Measurements from ENCODE around the gene SFMBT1. TPM values are rescaled to one million over a fixed set of nuclear protein-coding genes. Genes with fewer than 3 reads are reported as not detected.
A peak's percentile ranks its signal among the peaks of the same experiment; 100 is the strongest.

The SFMBT1 gene, protein sequence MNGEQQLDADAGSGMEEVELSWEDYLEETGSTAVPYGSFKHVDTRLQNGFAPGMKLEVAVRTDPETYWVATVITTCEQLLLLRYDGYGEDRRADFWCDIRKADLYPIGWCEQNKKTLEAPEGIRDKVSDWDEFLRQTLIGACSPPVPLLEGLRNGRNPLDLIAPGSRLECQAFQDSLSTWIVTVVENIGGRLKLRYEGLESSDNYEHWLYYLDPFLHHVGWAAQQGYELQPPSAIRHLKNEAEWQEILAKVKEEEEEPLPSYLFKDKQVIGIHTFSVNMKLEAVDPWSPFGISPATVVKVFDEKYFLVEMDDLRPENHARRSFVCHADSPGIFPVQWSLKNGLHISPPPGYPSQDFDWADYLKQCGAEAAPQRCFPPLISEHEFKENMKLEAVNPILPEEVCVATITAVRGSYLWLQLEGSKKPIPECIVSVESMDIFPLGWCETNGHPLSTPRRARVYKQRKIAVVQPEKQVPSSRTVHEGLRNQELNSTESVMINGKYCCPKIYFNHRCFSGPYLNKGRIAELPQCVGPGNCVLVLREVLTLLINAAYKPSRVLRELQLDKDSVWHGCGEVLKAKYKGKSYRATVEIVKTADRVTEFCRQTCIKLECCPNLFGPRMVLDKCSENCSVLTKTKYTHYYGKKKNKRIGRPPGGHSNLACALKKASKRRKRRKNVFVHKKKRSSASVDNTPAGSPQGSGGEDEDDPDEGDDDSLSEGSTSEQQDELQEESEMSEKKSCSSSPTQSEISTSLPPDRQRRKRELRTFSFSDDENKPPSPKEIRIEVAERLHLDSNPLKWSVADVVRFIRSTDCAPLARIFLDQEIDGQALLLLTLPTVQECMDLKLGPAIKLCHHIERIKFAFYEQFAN
- polyA plus RNA-seq (ENCODE audit: insufficient read length in 4 of 4) = 10 to 100 TPM in 2 of 4 donors, 1 to 10 TPM in 2; 9.5 to 10.4 (median 9.9) TPM

DNA sequence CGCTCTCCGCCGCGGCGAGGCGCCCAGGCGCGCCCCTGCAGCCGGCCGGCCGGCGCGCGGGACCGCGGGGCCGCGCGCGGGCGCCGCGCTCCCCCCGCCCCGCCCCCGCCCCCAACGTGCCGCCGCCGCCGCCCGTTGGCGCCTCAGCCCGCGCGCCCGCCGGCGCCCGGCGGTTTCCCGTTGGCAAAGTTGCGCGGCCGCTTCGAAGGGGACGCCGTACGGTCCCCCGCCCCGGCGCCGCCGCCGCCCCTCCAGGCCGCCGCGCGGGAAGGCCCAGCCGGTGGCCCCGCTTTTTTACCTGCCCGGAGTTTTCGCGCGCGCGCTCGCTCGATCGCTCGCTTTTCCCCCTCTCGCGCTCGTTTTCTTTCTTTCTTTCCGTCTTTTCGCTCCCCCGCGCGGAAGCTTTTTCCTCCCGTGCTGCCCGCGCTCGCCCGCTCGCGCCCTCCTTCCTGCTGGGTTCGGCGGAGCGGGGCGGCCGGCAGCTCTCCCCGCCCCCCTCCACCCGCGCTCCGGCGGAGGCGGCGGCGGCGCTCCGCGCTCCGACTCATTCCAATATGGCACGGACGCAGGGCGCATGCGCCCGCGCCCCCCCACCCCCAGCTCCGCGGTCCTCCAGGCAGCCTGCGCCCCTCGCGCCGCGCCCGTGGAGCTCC, at the start of gene SFMBT1:
Gene SFMBT1, minus strand, starts transcription at position 556 of the 653 bp plus-strand sequence. CDS start 76,945 bp downstream, outside the sequence.
- peak in 1 of 4 donors; percentile 54 for DNase-seq (ENCODE audit: low read depth in 4 of 4, low spot score in 2 of 4)

DNA sequence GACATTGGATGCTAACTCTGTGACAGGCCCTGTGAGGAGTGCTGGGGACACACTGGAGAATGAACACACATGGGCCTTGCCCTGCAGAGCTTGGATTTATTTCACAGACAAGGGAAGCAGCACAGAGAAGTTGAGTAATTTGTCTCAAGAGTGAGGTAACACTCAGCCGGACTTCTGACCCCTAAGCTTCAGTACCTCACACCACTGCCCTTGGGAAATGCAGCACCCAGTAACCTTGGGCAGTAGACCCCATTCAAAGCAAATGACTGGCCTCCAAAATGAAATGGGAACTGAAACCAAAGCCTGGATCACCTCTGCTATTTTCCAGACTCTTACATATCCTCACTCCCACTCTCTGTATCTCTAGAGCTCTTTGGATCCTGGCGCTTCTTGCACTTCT, 47.1 kb upstream of the SFMBT1 start:
- no peak for DNase-seq (ENCODE audit: low read depth in 4 of 4, low spot score in 2 of 4)

GRCh38 chr3:53092216-53092615, 46.3 kb upstream of the SFMBT1 start:
- no peak for DNase-seq (ENCODE audit: low read depth in 4 of 4, low spot score in 2 of 4)

DNA sequence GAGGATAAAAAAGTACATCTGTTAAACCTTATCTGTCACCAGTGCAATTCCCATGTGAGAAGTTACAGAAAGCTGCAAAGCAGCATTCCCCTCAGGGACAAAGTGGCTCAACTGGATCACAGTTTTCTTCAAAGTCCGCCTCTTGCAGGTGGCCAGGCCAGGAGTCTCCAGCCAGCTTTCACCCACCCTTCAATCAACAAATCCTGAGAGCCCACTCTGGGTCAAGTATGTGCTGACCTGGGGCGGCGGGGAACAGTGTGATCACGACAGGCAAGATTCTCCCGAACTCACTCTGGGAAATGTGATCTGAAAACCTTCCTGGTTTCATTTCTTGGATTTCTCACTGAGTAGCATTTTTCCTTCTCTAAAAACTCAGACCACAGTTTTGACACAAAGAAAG, 45.1 kb upstream of the SFMBT1 start:
- no peak for DNase-seq (ENCODE audit: low read depth in 4 of 4, low spot score in 2 of 4)

DNA sequence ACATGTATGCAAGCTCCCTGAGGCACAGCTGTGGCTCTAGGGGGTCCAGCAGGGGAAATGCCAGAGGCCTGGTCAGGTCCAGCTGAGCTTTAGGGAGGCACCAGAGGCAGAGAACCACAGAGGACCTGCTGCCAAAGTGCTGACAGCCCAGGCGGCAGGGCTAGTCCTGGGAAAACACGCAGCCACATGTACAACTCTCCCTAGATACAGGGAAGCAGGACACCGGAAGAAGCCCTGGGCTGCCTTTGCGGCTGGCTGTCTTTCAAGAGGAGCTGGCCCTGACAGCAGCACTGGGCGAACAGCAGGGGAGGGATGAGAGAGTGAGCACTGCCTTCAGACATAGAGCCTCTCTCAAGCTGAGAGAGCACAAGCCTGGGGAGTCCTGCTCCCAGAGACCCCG, 43.6 kb upstream of the SFMBT1 start:
- DNase-seq (ENCODE audit: low read depth in 4 of 4, low spot score in 2 of 4) = no peak

DNA sequence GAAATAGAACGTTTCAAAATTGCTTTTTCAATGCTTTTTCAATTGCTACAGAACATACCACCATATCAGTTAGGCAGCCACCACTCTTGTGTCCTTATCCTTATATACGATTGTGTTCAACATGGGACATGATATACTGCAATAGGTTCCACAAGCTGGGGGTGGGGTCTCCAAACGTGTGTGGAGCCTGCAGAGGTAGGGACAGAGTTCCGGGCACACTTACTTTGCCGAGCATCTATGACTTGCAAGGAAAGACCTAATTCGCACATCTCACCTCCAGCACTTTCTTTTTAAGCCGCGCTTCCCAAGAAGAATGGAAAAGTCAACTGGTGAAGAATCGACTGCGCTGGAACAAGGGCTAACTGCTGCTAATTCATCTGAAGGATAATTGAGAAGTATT, 39.6 kb upstream of the SFMBT1 start:
- DNase-seq (ENCODE audit: low read depth in 4 of 4, low spot score in 2 of 4) = no peak

DNA sequence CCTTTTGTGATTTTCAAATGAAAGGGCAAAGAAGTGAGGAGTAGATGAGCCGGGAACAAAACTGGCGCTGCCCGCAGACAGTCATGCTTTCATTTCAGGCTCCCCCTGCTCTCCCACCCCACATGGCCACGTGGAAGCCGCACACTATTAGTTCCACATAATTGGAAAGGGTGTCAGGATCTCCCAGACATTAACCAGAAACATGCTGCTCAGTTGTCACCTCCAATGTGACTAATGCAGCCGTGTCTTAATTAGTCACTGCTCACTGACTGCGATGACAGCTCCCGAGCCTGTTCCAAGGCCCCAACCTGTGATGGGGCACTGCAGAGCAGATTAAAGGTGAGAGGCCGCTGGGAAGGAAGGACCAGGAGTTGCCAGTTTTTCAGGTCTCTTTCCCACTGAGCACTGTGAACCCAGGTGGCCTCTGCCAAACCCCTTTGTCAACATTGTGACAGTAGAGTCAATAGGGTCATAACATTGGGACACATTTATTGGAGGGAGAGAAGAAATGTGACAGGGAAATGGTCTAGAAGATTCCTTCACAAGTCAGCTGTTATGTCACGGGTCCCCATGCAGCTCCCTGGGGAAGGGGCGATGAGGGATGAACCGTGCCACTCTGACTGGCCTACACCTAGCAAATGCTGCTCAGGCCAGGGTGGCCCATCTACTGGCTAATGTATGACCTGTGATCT, 38.6 kb upstream of the SFMBT1 start:
- no peak for DNase-seq (ENCODE audit: low read depth in 4 of 4, low spot score in 2 of 4)

GRCh38 chr3:53083949-53084309, 38.1 kb upstream of the SFMBT1 start:
- no peak for DNase-seq (ENCODE audit: low read depth in 4 of 4, low spot score in 2 of 4)

DNA sequence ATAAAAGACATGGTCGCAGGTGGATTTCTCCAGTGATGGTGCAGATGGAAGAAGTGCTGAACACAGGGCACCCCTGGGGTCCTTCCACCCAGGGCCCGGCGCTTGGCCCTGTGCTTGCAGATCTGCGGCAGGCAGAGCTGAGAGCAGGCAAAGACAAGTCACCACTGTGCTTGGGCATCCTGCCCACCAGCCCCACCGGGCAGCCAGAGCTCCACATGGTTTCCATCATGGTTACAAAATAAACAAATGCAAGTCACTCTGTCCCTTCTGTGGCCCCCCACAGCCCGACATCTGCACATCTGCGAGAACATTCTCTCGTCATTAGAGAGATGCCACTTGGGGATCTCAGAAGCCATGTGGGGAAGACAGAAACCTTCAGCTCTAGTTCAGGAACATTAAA, 37.6 kb upstream of the SFMBT1 start:
- no peak for DNase-seq (ENCODE audit: low read depth in 4 of 4, low spot score in 2 of 4)

GRCh38 chr3:53082736-53083135, 36.9 kb upstream of the SFMBT1 start:
- no peak for DNase-seq (ENCODE audit: low read depth in 4 of 4, low spot score in 2 of 4)

DNA sequence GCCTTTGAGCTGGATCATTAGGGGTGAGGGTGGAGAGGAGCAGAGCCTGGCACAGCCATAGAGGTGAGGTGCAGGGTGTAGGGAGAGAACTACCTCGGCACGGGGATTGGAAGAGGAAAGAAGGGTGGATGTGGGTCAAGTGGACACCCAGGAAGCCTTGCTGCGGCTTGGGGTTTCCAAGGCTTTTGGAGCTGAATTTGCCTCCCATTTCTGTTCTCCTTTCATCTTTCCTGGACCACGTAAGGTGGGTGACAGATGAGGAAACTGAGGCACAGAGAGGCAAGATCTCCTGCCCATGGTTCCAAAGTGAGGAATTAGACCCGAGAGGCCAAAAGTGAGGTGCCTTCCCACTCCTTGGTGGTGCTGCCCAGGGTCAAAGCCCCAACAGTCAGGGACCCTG, 35.4 kb upstream of the SFMBT1 start:
- no peak for DNase-seq (ENCODE audit: low read depth in 4 of 4, low spot score in 2 of 4)

GRCh38 chr3:53080612-53081205, 34.8 kb upstream of the SFMBT1 start:
- no peak for DNase-seq (ENCODE audit: low read depth in 4 of 4, low spot score in 2 of 4)

DNA sequence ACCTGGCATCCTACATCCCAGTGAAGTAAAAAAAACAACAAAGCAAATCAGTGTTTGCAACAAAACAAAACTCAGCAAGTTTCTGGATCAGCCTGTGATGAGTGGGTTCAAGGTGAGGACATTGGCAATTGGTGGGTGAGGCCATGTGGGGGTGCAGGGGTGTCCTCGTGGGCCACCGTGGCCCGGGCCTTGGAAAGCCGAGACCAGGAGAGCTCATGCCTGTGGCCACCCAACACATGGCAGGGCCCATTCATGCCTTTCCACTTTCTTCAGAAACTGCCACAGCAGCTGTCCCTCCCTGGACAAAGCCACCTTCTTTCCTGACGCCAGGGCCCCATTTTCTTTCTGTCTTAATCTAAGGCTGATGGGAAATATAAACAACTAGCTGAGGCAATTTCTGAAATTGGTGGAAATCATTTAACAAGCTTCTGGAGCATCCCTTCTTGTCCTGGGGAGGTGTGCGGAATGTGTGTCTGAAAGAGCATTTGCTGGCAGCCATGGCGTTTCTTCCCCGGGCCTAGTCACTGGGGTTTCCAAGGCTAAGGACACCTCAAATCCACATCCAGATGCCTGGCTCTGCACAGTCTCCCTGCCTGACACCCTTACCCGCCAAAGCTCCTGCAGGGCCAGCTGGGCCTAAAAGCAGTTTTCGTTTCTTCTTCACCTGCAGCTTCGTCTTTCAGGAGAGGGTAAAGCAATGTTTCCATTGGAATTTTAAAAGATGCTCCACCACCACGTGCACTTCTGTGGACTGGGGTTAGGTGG, 34.1 kb upstream of the SFMBT1 start:
- no peak for DNase-seq (ENCODE audit: low read depth in 4 of 4, low spot score in 2 of 4)

- no peak for DNase-seq (ENCODE audit: low read depth in 4 of 4, low spot score in 2 of 4)
These were observed 33.3 kb upstream of the SFMBT1 start for GRCh38 chr3:53079147-53079546.

GRCh38 chr3:53078656-53079055, 32.8 kb upstream of the SFMBT1 start:
- no peak for DNase-seq (ENCODE audit: low read depth in 4 of 4, low spot score in 2 of 4)

- no peak for DNase-seq (ENCODE audit: low read depth in 4 of 4, low spot score in 2 of 4)
These were observed 31.8 kb upstream of the SFMBT1 start for GRCh38 chr3:53077476-53078220.

DNA sequence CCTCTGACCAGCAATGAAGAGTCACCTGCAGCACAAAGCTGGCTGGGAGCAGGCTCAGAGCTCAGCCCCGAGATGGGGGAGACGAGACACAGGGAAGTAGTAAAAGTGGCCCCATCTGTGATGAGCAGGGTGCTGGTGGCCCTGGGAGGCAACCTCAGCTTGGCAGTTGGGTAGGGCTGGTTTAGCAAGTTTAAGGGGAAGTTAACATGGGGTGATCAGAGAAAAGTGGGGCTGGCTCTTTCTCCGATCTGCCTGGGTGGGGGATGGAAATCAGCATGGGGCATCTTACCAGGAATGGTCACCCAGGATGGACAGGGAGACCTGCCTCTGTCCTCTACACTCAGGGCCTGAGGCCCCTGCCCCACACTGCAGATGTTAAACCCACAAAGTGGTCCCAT, 29.9 kb upstream of the SFMBT1 start:
- no peak for DNase-seq (ENCODE audit: low read depth in 4 of 4, low spot score in 2 of 4)
